ENCODE data around the gene BAZ1B.

BAZ1B gene

GRCh38 chr7:73452999-73453635 is 69.0 kb downstream of the BAZ1B start:
- no peak overlapping the region for H3K4me3 ChIP-seq (ENCODE audit: low read depth, low read length)
- TF ChIP-seq MAX (IDR thresholded peaks at IDR 0.05; ENCODE audit: low read depth, low read length) = no peak
- TF ChIP-seq CTCF (IDR thresholded peaks at IDR 0.05; ENCODE audit: low read depth, low read length) = no peak
- TF ChIP-seq POLR2A (IDR thresholded peaks at IDR 0.05; ENCODE audit: extremely low read depth, insufficient read length) = no peak
- TF ChIP-seq MYC (IDR thresholded peaks at IDR 0.05; ENCODE audit: low read depth, low read length) = no peak
- no peak for DNase-seq (ENCODE audit: low read depth)

- TF ChIP-seq MYC (IDR thresholded peaks at IDR 0.05; ENCODE audit: low read depth, low read length) = peak; percentile 25; the same call in 1 of the 2 replicates
- no peak for TF ChIP-seq MAX (IDR thresholded peaks at IDR 0.05; ENCODE audit: low read depth, low read length)
- peak; percentile 99 for TF ChIP-seq CTCF (IDR thresholded peaks at IDR 0.05; ENCODE audit: low read depth, low read length)
These were observed 70.2 kb downstream of the BAZ1B start for GRCh38 chr7:73451780-73452398.

GRCh38 chr7:73449422-73449821 is 72.7 kb downstream of the BAZ1B start:
- H3K4me3 ChIP-seq (ENCODE audit: low read depth, low read length) = no peak overlapping the region
- no peak for DNase-seq (ENCODE audit: low read depth)
- TF ChIP-seq MYC (IDR thresholded peaks at IDR 0.05; ENCODE audit: low read depth, low read length) (no peak), POLR2A (IDR thresholded peaks at IDR 0.05; ENCODE audit: extremely low read depth, insufficient read length) (no peak), MAX (IDR thresholded peaks at IDR 0.05; ENCODE audit: low read depth, low read length) (no peak), CTCF (IDR thresholded peaks at IDR 0.05; ENCODE audit: low read depth, low read length) (no peak)

More at GRCh38 chr7:73451780-73452398, 70.2 kb downstream of the BAZ1B start:
- peak; percentile 78 for DNase-seq (ENCODE audit: low read depth)
- H3K4me3 ChIP-seq (ENCODE audit: low read depth, low read length) = no peak overlapping the region

GRCh38 chr7:73448609-73449008 is 73.5 kb downstream of the BAZ1B start:
- no peak overlapping the region for H3K4me3 ChIP-seq (ENCODE audit: low read depth, low read length)
- no peak for TF ChIP-seq MAX (IDR thresholded peaks at IDR 0.05; ENCODE audit: low read depth, low read length)
- no peak for TF ChIP-seq CTCF (IDR thresholded peaks at IDR 0.05; ENCODE audit: low read depth, low read length)
- TF ChIP-seq MYC (IDR thresholded peaks at IDR 0.05; ENCODE audit: low read depth, low read length) = no peak
- no peak for TF ChIP-seq POLR2A (IDR thresholded peaks at IDR 0.05; ENCODE audit: extremely low read depth, insufficient read length)
- DNase-seq (ENCODE audit: low read depth) = no peak

GRCh38 chr7:73447121-73447733 is 74.9 kb downstream of the BAZ1B start:
- no peak overlapping the region for H3K4me3 ChIP-seq (ENCODE audit: low read depth, low read length)
- TF ChIP-seq POLR2A (IDR thresholded peaks at IDR 0.05; ENCODE audit: extremely low read depth, insufficient read length) (no peak), MAX (IDR thresholded peaks at IDR 0.05; ENCODE audit: low read depth, low read length) (no peak), MYC (IDR thresholded peaks at IDR 0.05; ENCODE audit: low read depth, low read length) (no peak), CTCF (IDR thresholded peaks at IDR 0.05; ENCODE audit: low read depth, low read length) (no peak)
- no peak for DNase-seq (ENCODE audit: low read depth)
